Smooth muscle cell (in vitro differentiated cells): Measurements from ENCODE around the gene MSI2. TPM values are rescaled to one million over a fixed set of nuclear protein-coding genes. Genes with fewer than 3 reads are reported as not detected.

Source experiments
- DNase-seq: peaks from one replicate; lab custom pipeline; 2025; ENCODE audit not compliant: unreplicated experiment; lab: John Stamatoyannopoulos, UW
- H2AFZ ChIP-seq: fragments of 200-600 bp; sonication (generic); 2 replicates; pipeline ENCODE4 v1.6.0; 2016; ENCODE audit warnings: antibody characterized with exemption, low read depth, mild to moderate bottlenecking
- H3F3A ChIP-seq: fragments of 200-600 bp; sonication (generic); 2 replicates; pipeline ENCODE4 v1.6.0; 2017; ENCODE audit warnings: antibody characterized with exemption, low read depth
- H3K27ac ChIP-seq: fragments of 200-600 bp; sonication (generic); 2 replicates; pipeline ENCODE4 v1.5.1; 2016; ENCODE audit warnings: low read depth, mild to moderate bottlenecking
- H3K27me3 ChIP-seq: fragments of 200-600 bp; sonication (generic); 2 replicates; pipeline ENCODE4 v1.6.1; 2016; ENCODE audit warnings: low read depth, mild to moderate bottlenecking
- H3K36me3 ChIP-seq: fragments of 200-600 bp; sonication (generic); 2 replicates; pipeline ENCODE4 v1.5.1; 2016; ENCODE audit warnings: low read depth
- H3K4me1 ChIP-seq: fragments of 200-600 bp; sonication (generic); 2 replicates; pipeline ENCODE4 v1.5.1; 2016; ENCODE audit warnings: low read depth
- H3K4me2 ChIP-seq: fragments of 200-600 bp; sonication (generic); 2 replicates; pipeline ENCODE4 v1.6.0; 2016; ENCODE audit warnings: mild to moderate bottlenecking
- H3K4me3 ChIP-seq: fragments of 200-600 bp; sonication (generic); 2 replicates; pipeline ENCODE4 v1.5.1; 2016; ENCODE audit warnings: mild to moderate bottlenecking
- H3K79me2 ChIP-seq: fragments of 200-600 bp; sonication (generic); 2 replicates; pipeline ENCODE4 v1.6.0; 2016; ENCODE audit warnings: low read depth, mild to moderate bottlenecking
- H3K9ac ChIP-seq: fragments of 200-600 bp; sonication (generic); 2 replicates; pipeline ENCODE4 v1.6.0; 2016; ENCODE audit warnings: low read depth
- H3K9me3 ChIP-seq: fragments of 200-600 bp; sonication (generic); replicated peaks from 2 replicates; pipeline ENCODE4 v1.5.1; 2016; ENCODE audit warnings: low read depth
- H4K20me1 ChIP-seq: fragments of 200-600 bp; sonication (generic); 2 replicates; pipeline ENCODE4 v1.6.0; 2016; ENCODE audit warnings: low read depth
- CTCF ChIP-seq: fragments of 200-600 bp; sonication (generic); IDR thresholded peaks from 2 replicates; pipeline ENCODE4 v1.5.1; 2017; ENCODE audit warnings: borderline replicate concordance, mild to moderate bottlenecking, antibody characterized with exemption; ENCODE audit not compliant: insufficient read depth, poor library complexity, severe bottlenecking
- WGBS: methylation state at CpG from one replicate; pipeline ENCODE4 v1.1.7; 2016; ENCODE audit warnings: low lambda C conversion rate; 5-methylcytosine and 5-hydroxymethylcytosine counted together
- polyA plus RNA-seq: library from polyadenylated mRNA; unstranded; fragments of >200 nt; fragmentation: Nextera tagmentation; extraction: Ambion mirVana; gene quantifications from 2 replicates; pipeline ENCODE4 v1.2.1, GENCODE V29; 2016
- total RNA-seq: library from RNA; depleted of rRNA; stranded (reverse); fragments of >200 nt; gene quantifications from 2 replicates; pipeline ENCODE4 v1.2.3, GENCODE V29; 2014

MSI2 gene
- total and polyA plus RNA-seq, 2 experiments from 2014 or later = 5.7 to 36.5 TPM

GRCh38 chr17:57615836-57616757 is 359.8 kb downstream of the MSI2 start:
- H3K9ac ChIP-seq = no peak overlapping the region
- H3K4me1 ChIP-seq = no peaks in the 10 kb centered on the region
- H2AFZ ChIP-seq = no peak overlapping the region
- H4K20me1 ChIP-seq = no peaks in the 10 kb centered on the region
- no peak for DNase-seq
- no peaks in the 10 kb centered on the region for H3K36me3 ChIP-seq
- H3K79me2 ChIP-seq = no peaks in the 10 kb centered on the region
- H3K4me3 ChIP-seq = no peak overlapping the region
- H3K4me2 ChIP-seq = no peak overlapping the region
- TF ChIP-seq CTCF = no peak
- peaks cover 8% of the 10 kb centered on the region for H3F3A ChIP-seq
- WGBS = 80% methylated on average over 13 of the region's 13 CpGs
- H3K27ac ChIP-seq = peak overlapping the region; percentile 17
- H3K9me3 ChIP-seq = no peaks in the 10 kb centered on the region
- H3K27me3 ChIP-seq = no peaks in the 10 kb centered on the region

GRCh38 chr17:57617218-57617617 is 360.9 kb downstream of the MSI2 start:
- Histone ChIP-seq H3K9ac (no peak overlapping the region), H3K79me2 (no peaks in the 10 kb centered on the region), H3K4me3 (no peak overlapping the region), H3F3A (peaks cover 10% of the 10 kb centered on the region), H4K20me1 (no peaks in the 10 kb centered on the region), H3K36me3 (no peaks in the 10 kb centered on the region), H3K4me2 (no peak overlapping the region), H3K27ac (no peak overlapping the region), H3K9me3 (no peaks in the 10 kb centered on the region), H3K4me1 (peaks cover under 1% of the 10 kb centered on the region), H2AFZ (no peak overlapping the region), H3K27me3 (no peaks in the 10 kb centered on the region)
- no peak for DNase-seq
- TF ChIP-seq CTCF = no peak

DNA sequence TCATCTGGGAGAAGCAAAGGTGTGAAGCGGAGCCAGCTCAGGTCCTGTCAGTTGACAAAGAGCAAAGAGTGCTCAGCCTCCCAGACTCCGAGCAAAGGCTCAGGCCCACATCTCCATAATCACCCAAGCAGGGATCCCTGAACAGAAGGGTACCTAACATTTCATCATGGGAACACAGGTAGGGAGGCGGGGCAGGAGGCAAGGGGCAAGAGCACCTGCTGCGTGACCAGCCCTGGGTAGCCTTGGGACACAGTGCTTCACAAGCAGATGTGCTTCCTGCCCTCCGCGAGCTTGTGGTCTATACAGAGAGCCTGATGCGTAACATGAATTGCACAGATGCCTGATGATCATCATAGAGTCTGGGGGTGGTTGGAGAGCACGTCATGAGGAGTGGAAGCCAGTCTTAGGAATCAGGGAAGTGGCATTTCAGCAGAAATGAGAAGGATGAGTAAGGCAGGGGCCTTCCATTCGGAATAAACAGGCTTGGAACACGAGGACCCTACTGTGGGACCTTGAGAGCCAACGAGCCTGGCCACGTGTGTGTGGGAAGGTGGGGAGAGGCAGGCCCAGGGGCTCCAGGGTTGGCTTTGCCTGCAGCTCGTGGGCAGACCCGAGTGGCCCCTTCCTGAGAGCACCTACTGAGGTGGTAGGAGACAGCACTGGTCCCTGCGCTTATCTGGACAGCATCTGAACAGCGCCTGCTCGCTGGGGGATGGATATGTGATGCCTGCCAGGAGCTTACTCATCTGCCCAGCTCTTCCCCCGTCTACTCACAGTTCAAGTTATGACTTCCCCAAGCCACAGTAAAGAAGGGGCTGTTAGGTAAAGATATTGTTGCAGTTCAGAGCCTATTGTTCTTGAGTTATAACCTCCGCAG is 363.0 kb downstream of the MSI2 start:
- 51% methylated on average over 19 of the region's 19 CpGs for WGBS
- Histone ChIP-seq H3K9me3 (no peaks in the 10 kb centered on the region), H2AFZ (no peak overlapping the region), H3K27ac (peak overlapping the region; percentile 91), H3K79me2 (no peaks in the 10 kb centered on the region), H3K9ac (peak overlapping the region; percentile 76), H3F3A (peaks cover 27% of the 10 kb centered on the region), H3K4me1 (peaks cover 8% of the 10 kb centered on the region), H3K36me3 (no peaks in the 10 kb centered on the region), H3K27me3 (no peaks in the 10 kb centered on the region), H3K4me2 (peak overlapping the region; percentile 43), H4K20me1 (no peaks in the 10 kb centered on the region), H3K4me3 (no peak overlapping the region)
- DNase-seq = no peak
- TF ChIP-seq CTCF = no peak
